ENCODE data around the gene NTHL1. TPM values are rescaled to one million over a fixed set of nuclear protein-coding genes. Genes with fewer than 3 reads are reported as not detected.

The NTHL1 gene
- total RNA-seq, 2 donors from 2014 or later, result 8.1 to 15.2 TPM

DNA sequence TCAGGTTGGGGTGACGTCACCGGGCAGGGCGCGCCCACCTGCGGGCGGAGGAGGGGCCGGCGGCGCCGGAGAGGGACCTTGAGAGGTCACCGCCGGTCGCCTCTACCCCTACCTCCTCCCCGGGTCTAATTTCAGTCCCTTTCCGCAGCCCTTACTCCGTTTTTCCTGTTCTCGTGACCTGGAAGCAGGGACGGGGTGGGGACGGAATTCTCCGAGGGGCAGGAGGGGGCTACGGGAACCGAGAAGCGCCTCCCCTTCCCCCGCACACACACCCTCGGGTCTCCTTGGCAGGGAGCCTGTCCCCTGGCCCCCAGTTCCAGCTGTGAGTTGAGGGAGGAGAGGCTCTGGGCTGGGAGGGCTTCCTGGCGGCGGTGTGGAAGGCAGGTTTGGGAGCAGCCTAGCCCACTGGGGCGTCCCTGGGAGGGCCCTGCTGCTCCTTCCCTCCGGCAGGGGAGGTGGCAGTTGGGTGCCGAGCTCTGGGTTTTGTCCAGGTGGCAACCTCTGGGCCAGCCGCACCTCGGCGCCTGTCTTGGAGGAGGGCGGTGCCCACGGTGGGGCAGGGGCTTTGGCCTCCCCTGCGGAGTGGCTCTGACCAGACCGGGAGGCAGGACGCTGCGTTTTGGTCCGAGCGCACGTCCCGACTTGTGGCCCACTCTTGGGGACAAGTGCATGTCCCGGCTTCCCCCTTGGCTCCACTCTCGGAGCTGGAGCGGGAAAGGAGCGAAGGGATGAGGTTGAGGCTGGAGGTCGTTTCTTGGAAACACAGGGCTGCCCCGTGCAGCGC, 57.1 kb downstream of the NTHL1 start:
- intact Hi-C loops (cut with DNase I), result no loop called here
- no peak for DNase-seq (ENCODE audit: low spot score)

DNA sequence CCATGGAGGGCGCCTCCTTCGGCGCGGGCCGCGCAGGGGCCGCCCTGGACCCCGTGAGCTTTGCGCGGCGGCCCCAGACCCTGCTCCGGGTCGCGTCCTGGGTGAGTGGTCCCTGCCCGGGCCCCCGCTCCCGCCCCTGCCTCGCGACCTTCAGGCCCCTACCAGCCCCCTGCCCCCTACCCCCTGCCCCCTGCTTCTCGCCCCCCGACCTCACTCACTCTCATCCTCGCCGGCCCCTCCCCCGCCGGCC, 57.6 kb downstream of the NTHL1 start:
- no peak for DNase-seq (ENCODE audit: low spot score)
- intact Hi-C loops (cut with DNase I), result no loop called here

Small RNA genes lying within 50 kb of the gene (microRNA-seq; reads per million reads assigned to microRNA genes)
- 1.6 to 3.9 reads per million in 2 donors for gene MIR1225 (ENCODE audit: borderline microRNAs expressed in 2 of 2)

Other genes starting within 250 kb of the NTHL1 start
- gene HAGH, start 221.0 kb downstream of the NTHL1 start, total RNA-seq, result 10 to 100 TPM; 36.1 to 48.2 TPM
- 10 to 100 TPM; 14.0 to 17.3 TPM for gene FAHD1, start 220.6 kb downstream of the NTHL1 start, total RNA-seq
- gene MEIOB, start 175.7 kb downstream of the NTHL1 start, total RNA-seq, result not detected
- not detected for gene HS3ST6, start 129.4 kb downstream of the NTHL1 start, total RNA-seq
- 10 to 100 TPM; 61.4 to 70.0 TPM for gene MSRB1, start 104.6 kb downstream of the NTHL1 start, total RNA-seq
- gene RPL3L, start 93.1 kb downstream of the NTHL1 start, total RNA-seq, result not detected
- gene NDUFB10, start 88.3 kb downstream of the NTHL1 start, total RNA-seq, result 100 to 1,000 TPM; 112 to 116 TPM
- 1,000 to 10,000 TPM; 1,131 to 1,263 TPM for gene RPS2, start 83.0 kb downstream of the NTHL1 start, total RNA-seq
- gene RNF151, start 81.0 kb downstream of the NTHL1 start, total RNA-seq, result not detected
- gene TBL3, start 75.8 kb downstream of the NTHL1 start, total RNA-seq, result 10 to 100 TPM; 17.6 to 20.1 TPM
- gene NOXO1, start 66.4 kb downstream of the NTHL1 start, total RNA-seq, result not detected
- gene GFER, start 63.6 kb downstream of the NTHL1 start, total RNA-seq, result 10 to 100 TPM; 15.1 to 16.2 TPM
- gene SYNGR3, start 57.9 kb downstream of the NTHL1 start, total RNA-seq, result under 1 TPM; 0.33 to 0.83 TPM
- gene ZNF598, start 38.0 kb downstream of the NTHL1 start, total RNA-seq, result 10 to 100 TPM; 29.4 to 38.7 TPM
- not detected for gene NPW, start 28.0 kb downstream of the NTHL1 start, total RNA-seq
- gene NHERF2, start 20.9 kb downstream of the NTHL1 start, total RNA-seq, result 100 to 1,000 TPM; 115 to 143 TPM
- gene TSC2, start 151 bp upstream of the NTHL1 start, total RNA-seq, result 10 to 100 TPM; 77.8 to 86.9 TPM
- gene PKD1, start 88.1 kb upstream of the NTHL1 start, total RNA-seq, result 100 to 1,000 TPM; 177 to 181 TPM
- under 1 TPM in 1 of 2 donors, not detected in 1; 0.28 TPM for gene RAB26, start 100.8 kb upstream of the NTHL1 start, total RNA-seq
- gene TRAF7, start 107.9 kb upstream of the NTHL1 start, total RNA-seq, result 10 to 100 TPM; 56.7 to 62.0 TPM
- under 1 TPM in 1 of 2 donors, not detected in 1; 0.05 TPM for gene CASKIN1, start 148.8 kb upstream of the NTHL1 start, total RNA-seq
- gene MLST8, start 157.6 kb upstream of the NTHL1 start, total RNA-seq, result 10 to 100 TPM; 16.6 to 21.4 TPM
- gene BRICD5, start 163.0 kb upstream of the NTHL1 start, total RNA-seq, result 1 to 10 TPM; 2.1 to 2.6 TPM
- 1 to 10 TPM; 7.2 to 8.4 TPM for gene PGP, start 167.0 kb upstream of the NTHL1 start, total RNA-seq
- 10 to 100 TPM; 15.5 to 19.3 TPM for gene E4F1, start 175.8 kb upstream of the NTHL1 start, total RNA-seq
- gene DNASE1L2, start 188.6 kb upstream of the NTHL1 start, total RNA-seq, result under 1 TPM in 1 of 2 donors, not detected in 1; 0.19 TPM
- gene ECI1, start 203.8 kb upstream of the NTHL1 start, total RNA-seq, result 10 to 100 TPM; 30.2 to 31.9 TPM
- 100 to 1,000 TPM in 1 of 2 donors, 10 to 100 TPM in 1; 84.9 to 101 TPM for gene RNPS1, start 220.3 kb upstream of the NTHL1 start, total RNA-seq

Measured in posterior vena cava (tissue), 2 donors.